ENCODE measurements around the gene TAF1B.

Gene TAF1B

DNA sequence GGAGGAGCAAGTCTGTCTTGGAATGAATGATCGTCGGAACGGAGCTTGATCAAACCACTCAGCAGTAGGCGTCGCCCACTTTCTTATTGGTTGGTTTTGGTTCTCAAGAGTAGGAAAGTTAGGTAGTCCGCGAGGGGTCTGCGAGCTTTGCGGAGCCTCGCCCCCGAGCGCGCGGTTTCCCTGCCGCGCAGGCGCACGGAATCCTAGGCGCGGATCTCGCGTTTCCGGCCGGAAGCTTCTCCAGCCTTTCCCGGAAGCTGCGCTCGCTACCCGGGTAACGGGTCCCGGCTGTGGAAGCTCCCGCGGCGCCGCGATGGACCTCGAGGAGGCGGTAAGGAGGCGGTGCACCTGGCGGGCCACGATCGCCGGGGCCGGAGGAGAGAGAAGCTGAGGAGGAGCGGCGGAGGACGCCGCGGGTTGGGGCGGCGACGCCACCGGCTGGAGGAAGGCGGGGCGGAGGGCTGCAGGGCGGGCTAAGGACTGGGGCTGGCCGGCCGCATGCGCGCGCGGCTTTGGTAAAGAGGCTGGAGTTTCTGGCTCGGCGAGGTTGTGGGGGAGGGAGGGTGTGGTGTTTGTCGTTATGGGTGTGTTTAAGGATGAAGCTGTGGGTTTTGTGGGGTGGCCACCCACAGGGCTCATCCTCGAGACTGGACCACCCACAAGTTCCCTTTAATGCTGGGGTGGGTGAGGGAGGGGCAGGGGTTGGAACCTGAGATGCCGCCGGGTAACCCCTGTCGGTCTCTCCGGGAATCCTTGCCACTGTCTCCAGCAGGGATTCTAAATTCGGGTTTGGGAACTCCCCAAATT lies at the start of gene TAF1B:
TAF1B (plus strand) TSS at position 246 of the 807 bp plus-strand sequence; CDS start at position 314, 68 bp downstream.
- DNase-seq = peak; percentile 96 to 98

DNA sequence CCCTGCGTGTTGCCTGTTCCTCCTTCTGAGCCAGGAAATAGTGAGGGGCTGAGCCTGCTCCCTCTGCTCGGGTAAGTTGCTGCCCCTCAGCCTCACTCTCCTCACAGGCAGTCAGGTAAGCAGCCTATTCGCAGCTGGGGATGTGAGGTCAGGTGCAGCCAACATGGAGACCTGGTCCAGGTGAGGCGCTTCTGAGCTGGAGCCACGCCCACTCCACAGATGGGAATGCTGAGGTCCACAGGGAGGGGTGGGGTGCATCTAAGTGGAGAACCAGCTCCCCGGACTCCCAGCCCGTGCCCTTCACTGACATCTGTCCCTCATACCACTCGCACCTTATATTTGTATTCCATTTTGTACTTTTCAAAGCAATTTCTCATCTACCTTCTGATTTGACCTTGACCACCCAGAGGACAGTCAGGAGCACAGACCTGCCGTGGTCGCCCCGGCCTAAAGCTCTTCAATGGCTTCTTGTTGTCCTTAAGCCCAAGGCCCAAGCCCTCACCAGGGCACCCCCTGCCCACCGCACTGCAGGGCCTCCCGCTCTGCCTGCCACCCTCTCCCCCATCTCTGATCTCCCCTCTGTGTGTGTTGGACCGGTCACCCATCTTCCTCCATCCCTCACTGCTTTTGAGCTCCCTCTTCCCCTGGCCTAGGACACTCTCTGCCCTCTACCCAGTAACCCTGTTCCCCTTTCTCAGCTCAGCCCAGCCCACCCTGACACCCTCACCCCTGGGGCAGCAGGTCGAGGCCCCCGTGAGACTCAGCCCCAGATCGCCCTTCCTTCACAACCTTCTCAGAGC lies 49.2 kb upstream of the TAF1B start:
- DNase-seq = no peak

GRCh38 chr2:9795071-9795470 lies 48.2 kb upstream of the TAF1B start:
- no peak for DNase-seq

DNA sequence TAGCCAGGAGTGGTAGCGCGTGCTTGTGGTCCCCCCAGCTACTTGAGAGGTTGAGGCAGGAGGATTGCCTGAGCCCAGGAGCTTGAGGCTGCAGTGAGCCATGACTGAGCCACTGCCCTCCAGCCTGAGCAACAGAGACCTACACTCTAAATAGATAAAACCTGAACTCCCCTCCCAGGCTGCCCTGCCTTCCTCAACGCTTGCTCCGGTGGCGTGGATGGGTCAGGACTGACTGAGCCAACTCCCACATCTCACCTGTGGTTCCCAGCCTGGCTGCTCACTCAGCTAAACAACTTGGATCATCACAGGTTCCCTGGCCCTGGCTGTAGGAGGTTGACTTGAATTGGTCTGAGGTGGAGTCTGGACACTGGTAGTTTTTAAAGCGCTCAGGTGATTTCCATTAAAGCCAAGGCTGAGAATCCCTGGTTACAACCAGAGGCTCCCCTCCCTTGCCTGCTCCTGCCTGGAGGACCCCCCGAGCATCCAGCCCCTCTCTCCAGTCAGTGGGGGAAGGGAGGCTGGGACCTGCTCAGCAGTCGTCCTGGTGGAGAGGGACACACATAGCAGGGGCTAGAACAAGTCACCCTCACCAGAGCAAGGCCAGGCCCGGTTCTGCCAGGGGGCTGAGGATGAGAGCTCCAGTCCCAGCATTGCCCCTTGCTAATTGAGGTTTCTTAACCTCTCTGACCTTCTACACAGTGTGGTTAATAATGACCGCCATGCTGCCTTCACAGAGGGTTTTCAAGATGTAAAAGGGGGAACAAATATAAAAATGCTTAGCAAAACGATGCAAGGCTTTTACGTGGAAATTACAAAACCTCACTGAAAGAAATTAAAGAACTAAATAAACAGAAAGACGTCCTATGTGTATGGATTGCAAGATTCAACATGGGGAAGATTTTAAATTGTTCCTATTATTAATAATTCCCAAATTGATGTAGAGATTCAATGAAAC lies 46.9 kb upstream of the TAF1B start:
- peak in 1 of 2 experiments; percentile 14 for DNase-seq

DNA sequence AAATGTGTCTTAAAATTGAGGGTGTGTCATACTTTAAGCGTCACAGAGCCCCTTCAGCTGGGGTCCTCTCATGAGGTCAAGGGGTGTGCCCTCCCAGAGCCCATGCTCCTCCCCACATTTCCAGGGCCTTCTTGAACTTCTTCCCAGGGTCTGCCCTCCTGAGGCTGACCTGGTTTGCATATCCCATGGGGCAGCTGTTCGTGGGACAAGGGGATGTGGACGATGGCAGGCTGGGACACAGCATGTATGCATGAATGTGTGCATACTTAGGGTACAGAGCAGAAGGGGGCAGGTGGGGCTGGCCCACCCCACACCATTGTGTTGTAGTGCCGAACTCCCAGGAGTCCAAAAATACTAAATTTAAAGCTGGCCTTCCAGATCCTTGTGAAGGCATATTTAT lies 46.2 kb upstream of the TAF1B start:
- no peak for DNase-seq

DNA sequence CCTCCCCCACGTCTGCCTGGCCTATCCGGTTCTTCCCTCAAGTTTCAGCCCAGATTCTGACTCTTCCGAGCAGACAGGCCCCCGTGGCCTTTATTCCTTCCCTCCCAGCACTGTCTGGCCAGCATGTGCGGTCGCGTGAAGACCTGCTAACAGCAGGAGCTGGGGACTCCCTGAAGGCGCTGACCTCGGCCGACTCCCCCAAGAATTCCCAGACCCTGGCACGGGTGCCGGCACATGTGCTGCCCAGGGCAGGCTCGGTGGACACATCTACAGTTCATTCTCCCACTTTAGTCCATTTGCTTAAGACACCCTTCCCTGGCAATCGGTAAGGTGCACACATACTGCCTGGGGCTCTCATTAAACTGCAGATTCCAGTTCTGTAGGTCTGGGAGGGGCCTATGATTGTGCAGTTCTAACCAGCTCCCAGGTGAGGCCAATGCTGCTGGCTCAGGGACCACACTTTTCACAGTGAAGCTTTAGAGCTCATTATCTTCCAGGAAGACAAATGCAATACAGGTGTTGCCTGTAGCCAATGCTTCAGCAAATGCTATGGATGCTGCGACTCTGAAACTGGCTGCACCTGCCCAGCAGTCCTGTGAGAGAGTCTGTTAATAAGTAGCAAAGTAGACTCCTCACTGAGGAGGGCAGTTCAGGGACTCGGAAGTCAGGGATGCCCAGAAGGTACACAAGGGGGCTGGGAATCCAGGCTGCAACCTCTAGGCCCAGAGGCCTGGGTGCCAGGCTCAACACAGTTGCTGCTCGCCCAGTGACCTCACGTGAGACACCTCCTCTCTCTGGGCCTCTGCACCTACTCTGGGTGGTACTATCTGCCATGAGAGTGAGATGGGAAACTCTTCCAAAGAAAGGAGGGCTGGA lies 45.4 kb upstream of the TAF1B start:
- no peak for DNase-seq

DNA sequence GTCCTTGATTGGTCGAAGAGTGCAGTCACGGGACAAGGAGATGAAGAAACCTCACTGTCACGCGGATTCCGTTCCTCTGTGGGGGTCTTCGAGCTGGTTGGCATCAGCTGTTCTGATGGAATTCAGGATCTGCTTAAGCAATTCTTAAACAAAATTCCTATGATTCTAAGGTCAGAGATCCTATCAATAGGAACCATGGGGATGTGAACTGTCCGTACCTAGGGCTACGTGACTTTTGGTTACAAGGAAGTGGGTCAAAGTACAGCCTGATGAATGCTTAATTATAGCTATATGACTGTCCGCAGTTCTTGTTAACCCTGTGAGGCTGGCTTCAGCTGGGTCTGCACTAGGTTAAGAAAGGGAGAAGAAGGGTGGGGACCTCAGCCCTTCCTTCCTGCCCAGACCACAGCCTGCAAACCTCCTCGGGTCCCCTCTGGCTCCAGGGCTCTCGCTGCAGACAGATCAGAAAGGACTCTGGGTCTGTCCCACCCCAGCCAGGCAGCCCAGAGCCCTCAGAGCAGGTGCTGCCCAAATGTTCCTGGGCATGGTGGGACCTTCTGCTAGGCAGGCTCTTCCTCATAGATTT lies 44.2 kb upstream of the TAF1B start:
- DNase-seq = peak; percentile 51 to 63

DNA sequence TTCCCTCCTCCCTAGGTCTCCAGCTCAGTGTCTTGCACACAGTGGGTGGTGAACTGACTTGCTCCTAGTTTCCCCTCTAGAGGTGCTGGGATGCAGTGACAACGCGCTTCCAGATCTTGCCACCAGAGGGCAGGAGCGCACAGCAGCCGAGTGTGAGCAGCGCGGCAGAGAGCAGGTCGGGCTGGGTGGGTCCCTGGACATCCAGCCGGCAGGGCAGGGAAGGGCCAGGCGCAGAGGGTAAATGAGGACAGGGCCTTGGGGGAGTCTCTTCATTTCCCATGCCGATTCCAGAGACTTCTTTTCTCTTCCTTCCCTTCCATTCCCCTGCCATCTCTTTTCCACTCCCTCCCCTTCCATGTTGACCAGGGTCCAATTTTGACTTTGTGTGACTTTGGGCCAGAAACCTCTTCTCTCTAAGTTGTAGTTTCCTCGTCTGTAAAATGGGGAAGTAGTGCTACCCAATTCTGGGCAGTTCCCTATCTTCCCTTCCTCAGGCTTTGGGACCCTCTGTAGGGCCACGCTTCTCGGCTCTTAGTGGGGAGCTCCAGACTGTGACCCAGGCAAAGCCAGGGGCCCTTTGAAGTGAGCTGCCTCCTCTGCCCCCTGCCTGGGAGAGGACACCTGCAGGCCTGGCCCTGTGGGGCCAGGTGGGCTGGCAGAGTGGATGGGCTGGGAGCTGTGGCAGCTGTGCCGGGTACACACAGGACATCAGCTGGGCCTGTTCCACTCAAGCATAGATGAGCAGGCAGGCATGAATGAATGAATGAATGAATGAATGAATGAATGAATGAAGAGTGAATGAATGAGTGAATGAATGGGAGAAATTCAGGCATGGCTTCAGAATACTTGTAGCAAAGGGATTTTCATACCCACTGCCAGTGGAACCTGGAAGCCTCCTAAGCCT lies 43.3 kb upstream of the TAF1B start:
- DNase-seq = peak; percentile 79 to 84

GRCh38 chr2:9800639-9800974 lies 42.7 kb upstream of the TAF1B start:
- no peak for DNase-seq

GRCh38 chr2:9800975-9801726 lies 42.1 kb upstream of the TAF1B start:
- no peak for DNase-seq

GRCh38 chr2:9802576-9802993 lies 40.7 kb upstream of the TAF1B start:
- DNase-seq = no peak

DNA sequence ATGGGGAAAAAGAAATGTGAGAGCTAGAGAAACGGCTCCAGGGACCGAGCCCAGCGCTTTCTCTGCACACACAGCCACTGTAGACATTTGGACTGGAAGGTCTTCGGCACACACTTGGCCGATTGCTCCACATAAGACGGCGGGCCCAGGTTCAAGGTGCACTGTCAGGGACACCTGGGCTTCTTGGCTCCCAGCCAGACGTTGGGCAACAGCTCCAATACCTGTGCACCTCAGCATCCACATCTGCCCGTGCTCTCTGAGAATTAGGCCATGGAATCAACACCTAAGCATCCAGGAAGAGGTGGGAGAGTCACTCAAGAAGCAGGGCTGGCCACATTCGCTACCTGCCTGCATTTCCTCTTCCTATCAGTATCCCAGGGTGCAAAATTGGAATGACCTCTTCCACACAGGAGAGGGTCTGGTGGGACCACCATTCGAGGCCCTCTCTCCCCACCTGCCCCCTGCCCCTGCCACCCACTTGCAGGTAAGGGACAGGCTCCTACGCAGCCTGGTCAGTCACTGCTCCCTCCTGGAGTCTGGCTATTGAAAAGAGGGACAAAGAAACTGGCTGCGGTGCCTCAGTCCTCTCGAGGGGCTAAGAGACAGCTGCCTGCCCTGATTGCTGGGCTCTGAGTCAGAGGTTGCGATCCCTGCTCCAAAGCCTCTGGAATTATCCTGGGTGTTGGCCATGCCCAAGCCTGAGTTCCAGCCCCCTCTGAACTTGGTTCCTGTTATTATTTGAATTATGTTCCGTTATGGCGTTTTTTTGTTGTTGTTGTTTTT lies 40.1 kb upstream of the TAF1B start:
- no peak for DNase-seq

- no peak for DNase-seq
These were observed 37.6 kb upstream of the TAF1B start for GRCh38 chr2:9805435-9806297.

DNA sequence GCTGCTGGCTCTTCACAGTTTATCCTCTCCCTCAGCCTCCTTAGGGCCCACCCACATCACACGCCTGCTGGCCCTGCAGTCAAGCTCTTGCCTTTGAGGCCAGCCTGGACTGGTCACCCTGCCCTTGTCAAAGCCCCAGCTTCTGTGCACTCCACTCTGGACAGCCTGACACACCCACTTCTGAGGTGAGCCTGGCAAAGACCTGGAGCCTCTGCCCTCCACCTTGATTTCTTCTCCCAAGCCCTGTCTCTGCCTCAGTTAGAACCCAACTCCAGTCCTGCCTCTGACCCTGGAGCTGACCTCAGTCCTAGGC lies 37.0 kb upstream of the TAF1B start:
- DNase-seq = no peak

DNA sequence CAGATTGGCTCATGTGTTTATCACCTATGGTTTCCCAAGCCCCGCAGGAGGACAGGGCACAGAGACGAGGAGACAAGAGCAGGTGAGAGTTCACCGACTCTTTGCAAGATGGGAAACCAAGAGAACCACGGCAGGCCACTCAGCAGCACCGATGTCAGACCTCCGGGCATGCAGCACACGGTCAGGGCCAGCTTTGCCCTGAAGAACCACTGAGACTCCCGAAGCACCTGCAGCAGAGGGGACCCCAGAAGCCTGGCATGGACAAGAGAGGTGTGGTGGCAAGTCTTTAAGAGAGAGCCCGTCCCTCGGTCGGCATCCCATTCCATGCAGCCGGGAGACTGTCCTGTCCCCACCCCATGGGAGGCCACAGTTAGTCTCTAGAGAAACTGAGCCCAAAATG lies 36.6 kb upstream of the TAF1B start:
- no peak for DNase-seq

DNA sequence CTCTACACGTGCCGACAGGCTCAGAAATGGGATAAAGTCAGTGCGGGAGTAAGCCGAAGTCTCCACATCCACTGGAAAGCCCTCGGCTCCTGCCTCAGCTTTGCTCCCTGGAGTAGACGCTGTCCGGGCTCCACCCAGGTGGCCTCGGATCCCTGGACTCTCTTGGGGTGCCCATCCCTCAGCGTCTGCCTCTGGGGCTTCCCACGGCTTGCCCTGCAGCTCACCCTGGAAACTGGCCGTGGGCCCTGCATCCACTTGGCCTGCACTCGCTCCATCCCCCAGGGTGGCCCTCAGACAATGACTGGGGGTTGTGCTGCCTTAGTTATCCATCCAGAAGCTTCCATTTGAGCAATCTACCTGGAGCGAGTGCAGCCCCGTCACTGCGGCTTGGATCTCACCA lies 36.2 kb upstream of the TAF1B start:
- DNase-seq = no peak

- no peak for DNase-seq
These were observed 35.5 kb upstream of the TAF1B start for GRCh38 chr2:9807555-9808305.
